Activated T-helper 1 cell treated with anti-CD3 and anti-CD28 coated beads, Interleukin-2, amount 50 U/mL, for 16 hours (primary cell): ENCODE data around the gene DMRTC2.

Source experiments
- DNase-seq, 2 donors: peaks; one replicate each; pipeline ENCODE4 v3.0.0-alpha.2; 2020; ENCODE audit warnings: low read depth in 1 of 2, low spot score in 1 of 2

DMRTC2 gene

DNA sequence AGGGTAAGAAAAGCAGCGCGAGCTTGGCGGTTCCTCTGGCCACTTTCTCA, at the start of gene DMRTC2:
DMRTC2 (plus strand) TSS at position 42 of the 50 bp plus-strand sequence. CDS start 2,387 bp downstream, outside the sequence.
- no peak for DNase-seq

DNA sequence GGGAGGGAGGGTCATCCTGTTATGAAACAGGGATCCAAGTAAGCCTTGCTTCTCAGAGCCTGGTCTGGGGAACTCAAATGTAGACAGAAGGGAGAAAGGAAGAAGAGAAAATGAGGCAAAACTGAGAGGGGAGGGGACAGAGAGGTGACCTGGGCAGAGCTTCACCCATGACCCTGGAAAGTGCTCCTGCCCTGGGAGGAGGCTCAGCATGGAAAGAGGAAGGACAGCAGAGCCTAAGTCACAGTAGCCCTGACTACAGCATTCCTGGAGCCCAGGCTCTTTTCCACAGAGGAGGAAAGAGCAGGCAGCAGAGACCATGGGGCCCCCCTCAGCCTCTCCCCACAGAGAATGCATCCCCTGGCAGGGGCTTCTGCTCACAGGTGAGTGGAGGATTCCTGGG, 48.5 kb upstream of the DMRTC2 start, which contains the start of gene CEACAM3:
CEACAM3 (plus strand) TSS at position 226 of the 400 bp plus-strand sequence; CDS start at position 317, 91 bp downstream.
- no peak for DNase-seq

DNA sequence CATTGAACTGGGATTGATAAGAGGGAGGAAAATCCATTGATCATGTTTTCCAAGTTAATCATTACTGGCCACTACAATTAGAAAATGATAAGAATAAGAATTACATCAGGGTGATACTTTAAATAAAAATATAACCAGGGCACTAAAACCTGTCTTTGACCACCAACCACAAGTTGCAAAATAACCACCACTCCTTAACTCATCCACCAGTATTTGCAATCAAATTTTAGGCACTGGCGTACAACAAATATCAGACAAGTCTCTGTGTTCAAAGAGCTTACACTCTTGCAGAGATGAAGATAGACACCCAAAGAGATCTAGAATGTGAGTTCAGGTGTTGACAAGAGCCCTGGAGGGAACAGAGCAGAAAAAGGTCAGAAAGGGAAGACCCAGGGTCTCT, 47.9 kb upstream of the DMRTC2 start:
- no peak for DNase-seq

DNA sequence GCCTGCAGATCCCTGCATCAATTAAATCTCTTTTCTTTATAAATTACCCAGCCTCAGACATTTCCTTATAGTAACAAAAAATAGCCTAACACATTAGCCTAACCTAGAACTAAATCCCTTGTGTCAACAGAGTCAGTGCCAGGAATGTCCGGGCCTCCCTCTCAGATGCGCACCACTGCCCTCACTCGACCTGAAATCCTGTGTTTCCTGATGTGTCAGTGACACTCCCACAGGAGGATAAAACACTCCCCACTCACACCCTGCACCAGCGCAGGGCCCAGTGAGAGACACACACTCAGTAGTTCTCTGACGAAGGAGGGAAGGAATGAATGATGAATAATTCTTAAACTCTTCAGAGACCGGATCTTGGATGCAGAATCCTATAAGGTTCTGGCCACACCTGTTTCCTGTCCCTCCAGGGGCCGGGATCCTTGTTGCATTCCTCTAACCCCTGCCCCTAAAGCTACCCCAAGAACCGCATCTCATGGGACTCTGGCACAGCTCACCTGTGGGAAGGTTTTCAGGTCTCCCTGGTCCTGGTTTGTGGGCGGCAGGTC, 45.3 kb upstream of the DMRTC2 start:
- no peak for DNase-seq

DNA sequence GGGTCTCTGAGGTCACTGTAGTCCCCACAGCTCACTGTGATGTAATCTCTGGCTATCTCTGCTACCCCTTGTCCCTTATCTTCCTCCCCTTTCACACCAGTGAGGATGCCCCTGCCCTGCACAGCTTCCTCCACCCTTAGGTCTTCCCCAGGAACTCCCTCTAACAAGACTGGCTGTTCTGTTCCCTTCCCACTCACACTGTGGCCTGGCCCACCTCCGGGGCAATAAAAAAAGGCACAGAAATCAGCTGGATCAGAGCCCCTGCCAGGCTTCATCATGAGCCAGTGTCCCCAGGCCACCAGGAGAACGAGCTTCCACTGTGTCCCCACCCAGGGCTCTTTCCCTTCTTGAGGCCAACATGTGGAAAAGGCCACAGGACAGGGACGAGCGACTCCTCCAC, 43.8 kb upstream of the DMRTC2 start:
- DNase-seq: no peak

DNA sequence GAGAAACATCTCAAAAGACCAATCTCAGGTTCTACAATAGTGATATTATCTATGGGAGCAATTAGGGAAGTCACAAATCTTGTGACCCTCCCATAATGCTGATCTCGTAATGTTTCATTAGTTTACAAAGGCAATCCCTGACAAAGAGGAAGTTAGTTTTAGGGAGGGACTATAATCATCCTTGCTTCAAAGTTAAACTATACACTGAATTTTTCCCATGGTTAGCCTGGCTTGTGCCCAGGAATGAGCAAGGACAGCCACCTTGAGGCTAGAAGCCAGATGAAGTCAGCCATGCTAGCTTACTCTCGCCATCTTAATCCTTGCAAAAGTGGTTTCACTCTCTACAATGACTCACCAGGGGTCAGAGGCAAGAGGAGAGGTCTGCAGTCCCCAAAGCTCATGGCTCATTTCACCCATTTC, 43.0 kb upstream of the DMRTC2 start:
- no peak for DNase-seq

DNA sequence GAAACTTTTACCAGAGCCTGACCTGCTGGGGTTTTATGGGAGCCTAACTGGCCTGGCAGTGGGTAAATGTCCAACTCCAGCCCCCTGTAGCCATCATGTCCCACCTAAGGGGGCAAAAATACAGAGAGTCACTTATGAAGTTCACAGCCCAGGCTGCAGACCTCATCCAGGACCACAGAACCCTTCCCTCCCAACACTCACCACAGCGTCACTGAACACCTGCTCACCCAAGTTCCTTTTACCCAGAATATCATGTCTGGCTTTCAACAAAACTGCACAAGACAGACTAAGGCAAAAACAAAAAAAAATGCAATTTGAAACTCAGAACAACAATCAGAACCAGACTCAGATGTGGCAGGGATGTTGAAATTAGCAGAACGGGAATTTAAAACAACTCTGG, 42.1 kb upstream of the DMRTC2 start:
- DNase-seq: no peak

DNA sequence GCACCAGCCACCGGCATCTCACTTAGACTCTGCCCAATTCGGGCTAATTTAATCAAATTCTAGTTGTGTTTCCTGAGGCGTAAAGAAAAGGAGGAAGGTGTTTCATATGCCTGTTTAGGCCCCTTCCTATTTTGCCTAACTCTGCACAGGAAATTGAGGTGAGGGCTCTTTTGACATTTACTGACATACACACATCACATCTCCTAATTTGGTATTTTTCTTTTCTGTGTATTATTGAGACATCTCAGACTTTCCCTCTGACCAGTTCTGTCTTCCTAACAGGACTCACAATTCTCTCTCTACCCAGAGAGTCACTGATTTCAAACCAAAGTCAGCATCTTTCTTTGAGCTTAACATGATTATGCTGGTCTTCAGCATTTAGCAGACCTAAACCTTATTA, 40.5 kb upstream of the DMRTC2 start:
- DNase-seq: no peak

DNA sequence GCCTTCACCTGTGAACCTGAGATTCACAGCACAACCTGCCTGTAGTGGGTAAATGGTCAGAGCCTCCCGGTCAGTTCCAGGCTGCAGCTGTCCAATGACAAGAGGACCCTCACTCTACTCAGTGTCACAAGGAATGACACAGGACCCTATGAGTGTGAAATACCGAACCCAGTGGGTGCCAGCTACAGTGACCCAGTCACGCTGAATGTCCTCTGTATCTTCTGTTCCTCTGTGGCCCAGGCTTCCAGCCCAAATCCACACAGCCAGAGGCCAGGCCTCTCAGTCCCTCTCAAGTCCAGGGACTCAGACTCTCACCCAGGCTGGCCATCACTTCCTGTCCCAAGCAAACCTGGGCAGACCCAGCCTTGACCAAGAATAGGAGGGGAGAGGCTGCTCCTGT, 37.7 kb upstream of the DMRTC2 start:
- no peak for DNase-seq

DNA sequence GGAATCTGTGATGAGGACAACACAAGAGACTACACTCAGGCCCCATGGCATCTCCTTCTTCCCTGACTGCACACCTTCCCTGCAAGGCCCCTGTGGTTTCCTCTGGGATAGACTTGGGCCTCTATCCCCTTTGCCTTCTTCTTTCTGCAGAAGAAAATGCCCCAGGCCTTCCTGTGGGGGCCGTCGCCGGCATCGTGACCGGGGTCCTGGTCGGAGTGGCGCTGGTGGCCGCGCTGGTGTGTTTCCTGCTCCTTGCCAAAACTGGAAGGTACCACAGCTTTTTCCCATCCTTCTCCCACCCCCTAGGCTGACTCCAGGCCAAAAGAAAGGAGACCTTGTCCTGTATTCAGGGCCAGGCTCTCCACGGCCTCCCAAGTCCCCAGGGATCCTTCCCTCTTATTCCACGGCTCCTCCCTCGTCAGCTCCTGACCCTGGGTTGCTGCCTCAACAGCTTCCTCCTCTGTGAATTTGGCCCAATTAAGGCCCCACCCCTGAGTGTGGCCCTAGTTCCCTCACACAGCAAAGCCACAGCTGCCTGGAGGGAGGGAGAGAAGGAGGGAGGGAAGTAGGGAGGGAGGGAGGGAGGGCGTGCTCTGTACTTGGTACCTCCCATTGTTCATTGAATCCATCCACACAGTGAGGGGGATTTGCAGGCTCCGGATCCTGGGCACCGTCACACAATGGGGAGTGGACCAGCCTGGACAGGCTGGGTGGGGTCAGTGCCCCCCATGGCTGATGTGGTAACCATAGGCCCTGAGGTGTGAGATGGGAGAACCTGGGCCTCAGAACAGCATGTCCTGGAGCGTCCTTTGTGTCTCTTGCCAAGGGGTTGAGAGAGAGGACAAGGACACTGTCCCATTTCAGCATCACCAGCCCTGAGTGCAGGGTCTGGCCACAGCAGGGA, 35.9 kb upstream of the DMRTC2 start:
- DNase-seq: no peak

DNA sequence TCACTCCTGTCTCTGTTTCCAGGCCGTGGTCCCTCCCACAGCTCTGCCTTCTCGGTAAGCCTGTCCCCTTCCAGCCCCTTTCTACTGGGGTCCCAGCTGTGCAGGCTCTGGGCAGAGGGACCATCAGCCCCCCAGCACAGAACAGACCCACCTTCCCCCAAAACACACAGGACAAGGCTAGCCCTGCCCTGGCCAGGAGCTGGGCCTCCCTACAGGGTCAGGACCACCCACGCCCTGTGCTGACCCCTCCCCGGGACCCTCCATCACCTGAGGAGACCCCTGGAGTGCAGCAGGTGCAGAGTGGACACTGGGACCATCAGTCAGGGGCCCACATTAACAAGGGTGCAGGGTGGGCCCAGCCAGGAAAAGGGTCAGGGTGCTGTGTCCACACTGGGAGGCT, 34.5 kb upstream of the DMRTC2 start:
- DNase-seq: no peak

DNA sequence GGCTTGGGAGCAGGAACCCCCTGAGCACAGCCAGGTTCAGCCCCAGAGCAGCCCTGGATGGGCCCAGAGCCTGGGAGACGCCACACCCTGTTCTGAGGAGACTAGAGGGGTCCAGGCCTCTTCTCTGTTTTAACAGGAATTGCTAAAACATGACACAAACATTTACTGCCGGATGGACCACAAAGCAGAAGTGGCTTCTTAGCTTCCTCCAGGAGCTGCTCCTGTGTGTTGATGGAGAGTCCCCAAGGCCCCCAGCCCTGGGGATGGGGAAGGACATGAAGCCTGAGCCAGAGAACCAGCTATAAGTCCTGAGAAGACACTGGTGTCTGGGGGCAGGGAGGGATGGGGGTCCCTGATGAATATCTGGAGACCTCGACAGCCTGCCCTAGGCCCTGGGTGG, 33.8 kb upstream of the DMRTC2 start:
- DNase-seq: no peak

DNA sequence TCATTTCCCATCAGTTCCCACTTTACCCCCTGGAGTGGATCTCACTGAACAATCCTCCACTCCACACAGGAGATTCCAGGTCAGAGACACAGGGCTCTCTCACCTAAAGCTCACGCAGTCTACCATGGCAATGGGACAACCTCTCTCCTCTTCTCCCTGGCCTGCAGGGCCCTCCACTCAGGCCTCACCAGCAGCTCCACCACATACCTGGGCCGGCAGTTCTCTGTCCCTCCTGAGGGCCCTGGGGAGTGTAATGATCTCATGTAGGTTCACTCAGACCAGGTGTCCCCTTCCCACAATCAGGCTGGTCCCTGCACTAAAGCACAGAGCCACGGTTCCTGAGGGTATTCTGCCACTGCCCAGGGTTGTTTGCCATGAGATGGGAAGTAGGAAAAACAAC, 32.9 kb upstream of the DMRTC2 start:
- no peak for DNase-seq

DNA sequence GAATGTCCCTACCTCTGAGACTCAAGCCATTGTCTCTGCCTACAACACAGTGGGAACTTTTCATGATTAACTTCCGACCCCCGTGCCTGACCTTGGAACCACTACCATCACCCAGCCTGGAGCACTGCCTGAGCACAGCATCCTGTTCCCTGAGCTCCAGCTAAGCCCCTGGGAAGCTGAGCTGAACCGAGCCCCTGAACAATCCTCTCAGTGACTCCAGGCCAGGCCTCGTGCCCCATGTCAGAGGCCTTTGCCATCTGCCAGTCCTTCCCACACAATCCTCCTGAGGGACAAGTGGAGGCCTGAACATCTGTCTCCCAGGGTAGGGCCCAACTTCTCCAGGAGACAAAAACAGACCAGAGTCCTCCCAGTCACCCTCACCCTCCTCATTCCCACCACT, 30.9 kb upstream of the DMRTC2 start:
- DNase-seq: no peak

DNA sequence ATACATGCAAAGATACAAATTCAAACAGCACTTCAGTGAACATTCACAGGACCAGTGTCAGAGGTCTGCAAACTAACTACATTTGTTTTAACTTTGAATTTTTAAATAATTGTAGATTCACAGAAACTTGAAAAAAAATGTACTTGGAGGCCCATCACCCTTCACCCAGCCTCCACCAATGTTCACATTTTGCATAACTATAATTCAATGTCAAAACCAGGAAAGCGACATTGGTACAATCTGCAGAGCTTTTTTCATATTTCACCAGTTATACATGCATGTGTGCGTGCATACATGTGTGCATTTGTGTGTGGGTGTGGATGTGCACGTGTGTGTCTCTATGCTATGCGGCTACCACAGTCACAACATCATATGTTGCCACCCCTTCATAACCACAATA, 29.5 kb upstream of the DMRTC2 start:
- DNase-seq: no peak

DNA sequence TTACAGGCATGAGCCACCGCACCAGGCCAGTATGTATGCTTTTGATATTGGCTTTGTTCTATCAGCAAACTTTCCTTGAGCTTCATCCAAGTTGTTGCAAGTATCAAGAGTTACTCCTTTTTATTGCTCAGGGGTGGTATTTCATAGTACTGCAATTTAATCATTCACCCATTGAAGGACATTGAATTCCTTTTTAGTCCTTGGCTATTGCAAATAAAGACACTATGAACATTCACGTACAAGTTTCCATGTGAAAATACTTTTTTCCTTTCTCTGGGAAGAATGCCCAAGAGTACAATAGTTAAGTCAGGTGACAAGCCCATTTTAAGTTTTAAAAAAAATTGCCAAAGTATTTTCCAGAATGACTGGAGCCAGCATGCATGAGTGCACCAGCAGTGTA, 28.1 kb upstream of the DMRTC2 start:
- DNase-seq: no peak

DNA sequence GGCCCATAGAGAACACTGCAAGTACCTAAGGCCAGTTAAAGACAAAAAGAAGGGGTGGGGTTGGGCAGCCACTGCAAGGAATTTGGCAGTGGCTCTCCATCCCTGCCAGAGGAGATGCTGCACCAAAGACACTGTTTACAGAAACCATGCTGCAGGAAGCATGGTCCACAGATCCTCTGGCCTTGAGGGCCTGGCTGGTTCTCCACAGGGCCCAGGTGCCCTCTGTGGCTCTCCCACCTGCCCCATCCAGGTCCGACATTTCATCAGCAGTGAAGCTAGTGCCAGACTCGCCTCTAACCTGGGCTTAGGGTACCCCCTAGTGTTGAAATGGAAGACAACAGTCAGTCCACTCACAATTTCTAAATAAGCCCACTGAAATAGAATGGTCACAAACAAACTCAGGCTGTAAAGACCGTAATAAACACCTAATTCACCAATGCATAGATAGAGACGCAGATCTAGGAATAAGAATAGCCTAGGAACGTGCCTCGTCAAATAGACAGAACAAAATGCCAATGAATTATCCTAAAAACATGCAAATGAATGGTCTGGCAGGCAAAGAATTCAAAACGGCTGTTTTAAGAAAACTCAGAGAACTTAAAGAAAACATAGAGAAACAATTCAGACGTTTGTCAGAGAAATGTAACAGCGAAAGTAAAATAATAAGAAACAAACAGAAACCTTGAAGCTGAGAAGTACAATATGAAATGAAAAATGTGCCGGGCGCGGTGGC, 23.7 kb upstream of the DMRTC2 start:
- peak in 1 of 2 donors; percentile 10 for DNase-seq

DNA sequence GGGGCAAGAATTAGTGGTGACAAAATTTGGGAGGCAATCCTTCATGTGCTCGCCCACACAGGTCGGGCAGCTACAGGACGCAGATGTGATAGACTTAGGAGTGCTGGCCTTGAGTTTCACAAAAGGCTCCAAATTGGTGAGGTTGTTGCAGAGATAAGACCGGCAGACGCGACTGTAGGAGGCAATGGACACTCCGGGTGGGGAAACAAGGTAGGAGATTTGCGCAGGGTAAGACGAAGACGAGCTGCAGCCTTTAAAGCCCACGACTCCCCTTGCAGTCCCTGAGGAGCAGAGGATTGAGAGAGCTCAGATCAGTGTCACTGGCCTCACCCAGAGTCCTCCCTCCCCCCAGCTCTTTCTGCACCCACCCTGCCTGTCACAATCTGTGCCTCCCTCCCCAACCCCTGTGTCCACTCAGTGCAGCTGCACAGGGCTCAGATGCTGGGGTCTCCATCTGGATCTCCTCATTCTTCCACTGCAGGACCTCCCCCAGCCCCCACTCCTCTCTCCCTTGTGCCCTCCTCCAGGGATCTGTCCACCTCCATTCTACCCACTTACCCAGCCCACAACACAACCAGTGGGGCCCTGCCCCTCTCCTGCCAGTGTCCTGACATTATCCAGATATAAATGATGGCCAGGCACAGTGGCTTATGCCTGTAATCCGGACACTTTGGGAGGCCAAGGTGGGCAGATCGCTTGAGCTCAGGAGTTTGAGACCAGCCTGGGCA, 6.7 kb upstream of the DMRTC2 start:
- DNase-seq: no peak

DNA sequence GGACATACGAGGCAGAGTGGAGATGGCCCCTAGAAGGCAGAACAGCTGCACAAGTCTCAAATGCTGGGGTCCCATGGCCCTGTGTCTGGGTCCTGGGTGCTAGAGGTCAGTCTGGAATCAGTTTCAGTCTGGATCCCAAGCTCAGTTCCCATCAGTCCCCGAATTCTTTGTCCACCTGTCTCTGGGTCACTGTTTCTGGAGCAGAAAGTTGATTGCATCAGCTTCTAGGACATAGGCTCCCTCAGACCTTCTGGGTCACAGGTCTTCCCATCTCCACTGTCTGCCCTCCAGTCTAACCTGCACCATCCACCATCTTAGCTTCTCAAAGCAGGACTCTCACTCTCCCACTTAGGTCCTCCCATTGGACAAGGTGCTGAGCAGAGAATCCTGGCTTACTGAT, 5.6 kb upstream of the DMRTC2 start:
- DNase-seq: no peak

DNA sequence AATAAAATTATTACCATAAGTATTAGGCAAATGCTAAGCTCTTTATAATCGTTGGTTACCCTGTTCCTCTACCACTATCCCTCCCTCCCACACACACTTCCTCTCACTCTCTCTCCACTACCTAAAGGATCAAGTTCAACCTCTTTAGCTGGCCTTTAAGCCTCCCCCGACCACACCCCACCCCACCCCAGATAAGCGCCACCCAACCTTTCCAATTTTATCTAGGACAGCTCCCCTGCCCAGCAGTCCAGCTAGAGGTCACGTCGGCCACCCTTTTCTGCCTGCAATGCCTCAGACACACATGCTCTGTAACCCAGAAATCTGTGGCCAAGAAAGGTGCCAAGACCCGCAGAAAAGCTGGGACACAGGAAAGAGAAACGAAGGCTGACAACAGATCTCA, 1.5 kb upstream of the DMRTC2 start:
- DNase-seq: no peak

DNA sequence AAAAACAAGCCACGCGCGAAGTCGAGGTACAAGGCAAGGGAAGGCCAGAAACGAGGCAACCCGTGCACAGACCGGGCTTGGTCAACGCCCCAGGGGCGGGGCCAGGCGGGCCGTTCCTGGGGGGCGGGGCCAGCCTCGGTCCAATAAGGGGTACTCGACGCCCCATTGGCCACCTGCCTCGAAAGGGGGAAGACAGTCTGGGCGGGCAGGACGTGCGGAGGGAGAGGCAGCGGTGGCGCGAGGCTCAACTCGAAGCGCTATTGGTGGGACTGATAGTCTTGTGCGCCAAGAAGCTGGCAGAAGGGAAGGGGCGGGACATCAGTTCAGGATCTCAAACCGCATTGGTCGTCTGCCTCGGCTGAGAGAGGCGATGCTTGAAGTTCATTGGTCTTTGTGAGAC, 241 bp upstream of the DMRTC2 start, which contains the start of gene LYPD4:
LYPD4 (minus strand) TSS at position 83 of the 400 bp plus-strand sequence. CDS start 5,398 bp downstream, outside the sequence.
- no peak for DNase-seq

DNA sequence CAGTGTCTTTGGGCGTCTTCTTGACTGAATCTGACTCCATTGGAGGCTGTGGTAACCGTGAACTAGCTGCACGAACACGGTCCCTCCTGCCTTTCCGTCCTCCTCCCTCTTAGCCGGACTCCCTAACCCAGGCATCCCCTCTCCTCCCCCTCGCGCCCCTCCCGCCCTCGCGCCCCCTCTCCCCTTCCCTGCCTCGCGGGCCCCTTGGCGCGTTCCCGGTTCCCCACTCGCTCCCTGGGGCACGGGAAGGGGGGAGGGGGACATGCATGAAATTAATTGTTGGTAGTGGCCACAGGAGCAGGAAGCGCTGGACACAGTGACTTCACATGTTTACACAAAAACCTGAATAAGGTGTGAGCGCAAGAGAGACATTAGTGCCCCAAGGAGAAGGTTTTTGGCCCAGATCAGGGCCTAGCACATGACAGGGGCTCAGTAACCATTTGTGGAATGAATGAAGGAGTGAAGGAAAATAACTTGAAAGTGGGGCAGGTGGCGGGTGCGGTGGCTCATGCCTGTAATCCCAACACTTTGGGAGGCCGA, 279 bp downstream of the DMRTC2 start:
- DNase-seq: no peak
